B cell (primary cell): ENCODE data around the gene CELSR3. TPM values are rescaled to one million over a fixed set of nuclear protein-coding genes. Genes with fewer than 3 reads are reported as not detected.

Source experiments
- ATAC-seq: fragments of 200-7000 bp; cut with Tn5 transposase; one replicate; pipeline ENCODE4 v1.10.0; 2021; ENCODE audit warnings: low read depth, mild to moderate bottlenecking, moderate number of reproducible peaks, moderate library complexity
- CTCF ChIA-PET: fragments of 350-600 bp; sonication (Branson Sonifier 250); formaldehyde crosslinking; loops from one replicate; lab custom pipeline; 2021; ENCODE audit warnings: antibody characterized with exemption, inconsistent platforms; lab: Charles Lee
- POLR2A ChIA-PET: fragments of 350-600 bp; sonication (Branson Sonifier 250); formaldehyde crosslinking; loops from one replicate; lab custom pipeline; 2021; ENCODE audit warnings: antibody characterized with exemption; lab: Charles Lee
- DNase-seq: peaks from one replicate; pipeline ENCODE4 v3.0.0; 2013
- H2AFZ ChIP-seq: 2 replicates; pipeline ENCODE4 v1.6.1; 2012; ENCODE audit warnings: mild to moderate bottlenecking, low read depth, low read length; ENCODE audit not compliant: insufficient read depth, poor library complexity, severe bottlenecking
- H3K27ac ChIP-seq, 2 donors: 1 replicate in 1 of 2; 2 replicates in 1 of 2; pipeline ENCODE4 v1.5.1; 2012 to 2013; ENCODE audit warnings: low read length in 2 of 2, mild to moderate bottlenecking in 2 of 2, moderate library complexity in 1 of 2
- H3K27me3 ChIP-seq, 4 experiments: fragments of 200-600 bp in 1 of 4; sonication (generic) in 1 of 4; replicated peaks in 1 of 4; 1 replicate in 2 of 4; 2 replicates in 2 of 4; pipeline versions ENCODE4 v1.6.1 to v1.7.0; 2013 to 2016; ENCODE audit warnings: low read length in 3 of 4, mild to moderate bottlenecking in 2 of 4, mixed read lengths in 1 of 4, moderate library complexity in 1 of 4; ENCODE audit not compliant: insufficient read depth in 4 of 4, control insufficient read depth in 3 of 4; ENCODE audit errors: control extremely low read depth in 1 of 4
- H3K36me3 ChIP-seq, 2 experiments: replicated peaks in 1 of 2; 1 replicate in 1 of 2; 2 replicates in 1 of 2; pipeline versions ENCODE4 v1.6.1 to v1.7.1; 2013; ENCODE audit warnings: low read length in 1 of 2; ENCODE audit not compliant: insufficient read depth in 2 of 2, control insufficient read depth in 1 of 2; ENCODE audit errors: control extremely low read depth in 1 of 2, extremely low read depth in 1 of 2
- H3K4me1 ChIP-seq, 2 donors: fragments of 200-600 bp in 1 of 2; sonication (generic) in 1 of 2; 1 replicate in 1 of 2; 2 replicates in 1 of 2; pipeline versions ENCODE4 v1.5.1 to v1.6.1; 2013 to 2017; ENCODE audit warnings: low read length in 2 of 2; ENCODE audit not compliant: control insufficient read depth in 2 of 2, insufficient read depth in 2 of 2
- H3K4me2 ChIP-seq: replicated peaks from 2 replicates; pipeline ENCODE3; 2012; ENCODE audit warnings: mild to moderate bottlenecking, low read depth, low read length; ENCODE audit not compliant: poor library complexity, severe bottlenecking
- H3K4me3 ChIP-seq, 5 experiments: fragments of 200-600 bp in 1 of 5; sonication (generic) in 1 of 5; 1 replicate in 3 of 5; 2 replicates in 2 of 5; pipeline versions ENCODE4 v1.5.1 to v1.7.0; 2011 to 2016; ENCODE audit warnings: low read length in 4 of 5, mild to moderate bottlenecking in 4 of 5, low read depth in 2 of 5, control low read depth in 1 of 5, moderate library complexity in 1 of 5; ENCODE audit not compliant: insufficient read depth in 1 of 5; ENCODE audit errors: control extremely low read depth in 1 of 5, extremely low read depth in 1 of 5
- H3K79me2 ChIP-seq: fragments of 200-600 bp; sonication (generic); one replicate; pipeline ENCODE4 v1.6.0; 2016; ENCODE audit warnings: low read length; ENCODE audit not compliant: control insufficient read depth, insufficient read depth
- H3K9ac ChIP-seq: fragments of 200-600 bp; sonication (generic); 2 replicates; pipeline ENCODE4 v1.6.1; 2017; ENCODE audit warnings: mild to moderate bottlenecking, low read length, moderate library complexity
- H3K9me3 ChIP-seq, 3 donors: one replicate each; pipeline versions ENCODE4 v1.6.1 to v1.7.1; 2013; ENCODE audit warnings: low read length in 2 of 3; ENCODE audit not compliant: control insufficient read depth in 2 of 3, insufficient read depth in 1 of 3; ENCODE audit errors: control extremely low read depth in 1 of 3
- H4K20me1 ChIP-seq: 2 replicates; pipeline ENCODE4 v1.6.0; 2012; ENCODE audit warnings: mild to moderate bottlenecking, low read length; ENCODE audit not compliant: insufficient read depth, control insufficient read depth, poor library complexity, severe bottlenecking
- H3K27ac Mint-ChIP-seq: one replicate; pipeline ENCODE4 v1.8.0; 2021; ENCODE audit warnings: mixed read lengths
- H3K27me3 Mint-ChIP-seq: one replicate; pipeline ENCODE4 v1.8.0; 2021; ENCODE audit warnings: mixed read lengths
- H3K4me1 Mint-ChIP-seq: one replicate; pipeline ENCODE4 v1.8.0; 2021; ENCODE audit warnings: mixed read lengths
- H3K4me3 Mint-ChIP-seq: one replicate; pipeline ENCODE4 v1.8.0; 2021; ENCODE audit warnings: mixed read lengths
- H3K9me3 Mint-ChIP-seq: one replicate; pipeline ENCODE4 v1.8.0; 2022; ENCODE audit warnings: mixed read lengths; ENCODE audit not compliant: insufficient read depth
- CTCF ChIP-seq: fragments of 200-600 bp; IDR thresholded peaks from one replicate; pipeline ENCODE4 v1.8.0; 2022; ENCODE audit warnings: antibody characterized with exemption, mild to moderate bottlenecking
- EZH2 ChIP-seq: IDR thresholded peaks from 2 replicates; pipeline ENCODE4 v1.6.1; 2012; ENCODE audit warnings: borderline replicate concordance, low read depth, mild to moderate bottlenecking, moderate library complexity, low read length; ENCODE audit not compliant: insufficient read depth, poor library complexity, severe bottlenecking
- WGBS: methylation state at CpG from one replicate; pipeline ENCODE4 v1.1.5; 2013; ENCODE audit warnings: missing lambda C conversion rate; ENCODE audit not compliant: insufficient coverage; 5-methylcytosine and 5-hydroxymethylcytosine counted together
- intact Hi-C: fragments of 100-400 bp; cut with micrococcal nuclease; formaldehyde crosslinking; loops from one replicate; pipeline ENCODE4 v1.10.0; 2022
- polyA plus RNA-seq: library from polyadenylated mRNA; depleted of rRNA; stranded (reverse); fragments of >200 nt; gene quantifications from 2 replicates; pipeline ENCODE4 v1.2.3, GENCODE V29; 2012
- total RNA-seq, 2 donors: library from RNA; stranded (reverse); fragments of 120-200 nt in 1 of 2; gene quantifications; 1 replicate in 1 of 2; 2 replicates in 1 of 2; pipeline versions ENCODE4 v1.2.3 to v1.2.4, GENCODE V29; 2013 to 2022

The CELSR3 gene
- total and polyA plus RNA-seq, 2 donors (not counting 1 experiment from before 2014, with no cell fraction given): 2.4 to 2.5 TPM

GRCh38 chr3:48655063-48655462 is 7.6 kb downstream of the CELSR3 start:
- H3K4me3 Mint-ChIP-seq: peak overlapping the region; percentile 83
- Histone ChIP-seq H3K4me1 (peaks cover 5 to 18% of the 10 kb centered on the region in 2 donors), H3K27ac (no peak overlapping the region), H3K9ac (peak overlapping the region; percentile 66), H4K20me1 (no peaks in the 10 kb centered on the region), H3K4me2 (peak overlapping the region; percentile 95), H3K36me3 (no peaks in the 10 kb centered on the region), H3K4me3 (peak overlapping the region in 1 of 5 experiments; percentile 57), H3K27me3 (peaks cover 0 to 32% (median 1%) of the 10 kb centered on the region in 4 experiments), H3K9me3 (peaks cover 0 to 6% (median 0%) of the 10 kb centered on the region in 3 donors), H2AFZ (no peak overlapping the region), H3K79me2 (no peaks in the 10 kb centered on the region)
- ChIA-PET POLR2A (interaction anchor here (0.6 kb wide), 1 partner anchor 12 kb away, joined by 6 read pairs; no protein-coding TSS in a partner anchor), CTCF (interaction anchor here (1.3 to 1.5 kb wide), 2 partner anchors 8 to 21 kb away, joined by 3 to 4 read pairs; partner anchors contain the start of gene CELSR3)
- TF ChIP-seq EZH2 (no peak), CTCF (no peak)
- ATAC-seq: no peak
- no peaks in the 10 kb centered on the region for H3K9me3 Mint-ChIP-seq
- H3K4me1 Mint-ChIP-seq: peaks cover 17% of the 10 kb centered on the region
- DNase-seq: no peak
- peaks cover 9% of the 10 kb centered on the region for H3K27me3 Mint-ChIP-seq
- H3K27ac Mint-ChIP-seq: no peak overlapping the region
- intact Hi-C loops: no loop called here
- 86% methylated on average over 7 of the region's 12 CpGs for WGBS

GRCh38 chr3:48652923-48653715 is 9.6 kb downstream of the CELSR3 start:
- H3K79me2 ChIP-seq: no peaks in the 10 kb centered on the region
- H3K9me3 ChIP-seq: peaks cover 0 to 5% (median 0%) of the 10 kb centered on the region in 3 donors
- H3K27me3 ChIP-seq: peaks cover 0 to 12% (median 0%) of the 10 kb centered on the region in 4 experiments
- H3K9ac ChIP-seq: no peak overlapping the region
- H4K20me1 ChIP-seq: no peaks in the 10 kb centered on the region
- no peak overlapping the region for H3K4me2 ChIP-seq
- Mint-ChIP-seq H3K4me3 (peak overlapping the region; percentile 15), H3K27me3 (no peaks in the 10 kb centered on the region), H3K4me1 (peaks cover 17% of the 10 kb centered on the region), H3K9me3 (no peaks in the 10 kb centered on the region), H3K27ac (no peak overlapping the region)
- no peaks in the 10 kb centered on the region for H3K36me3 ChIP-seq
- no peak overlapping the region for H2AFZ ChIP-seq
- intact Hi-C loops: no loop called here
- WGBS: 84% methylated on average over 14 of the region's 15 CpGs
- no peak overlapping the region for H3K27ac ChIP-seq
- CTCF ChIA-PET: interaction anchor here (1.0 kb wide), 1 partner anchor 217 kb away, joined by 3 read pairs; no protein-coding TSS in a partner anchor
- peaks cover 5 to 18% of the 10 kb centered on the region in 2 donors for H3K4me1 ChIP-seq
- TF ChIP-seq EZH2 (no peak), CTCF (no peak)
- ATAC-seq (no peak), DNase-seq (no peak)
- POLR2A ChIA-PET: no interaction called here
- no peak overlapping the region for H3K4me3 ChIP-seq
